OCI-LY7 (cell line): ENCODE results near the gene REG4. TPM values are rescaled to one million over a fixed set of nuclear protein-coding genes. Genes with fewer than 3 reads are reported as not detected.

Source experiments
- BruUV-seq: library from RNA; stranded (reverse); fragments of 400-500 nt; replicated peaks from 2 replicates; lab custom pipeline; 2021; lab: Mats Ljungman, UMichigan
- CTCF ChIA-PET: fragments of 300-600 bp; sonication (Branson Sonifier 250); formaldehyde crosslinking; loops from one replicate; lab custom pipeline; 2022; ENCODE audit warnings: antibody characterized with exemption; ENCODE audit not compliant: unreplicated experiment; lab: Charles Lee
- POLR2A ChIA-PET: fragments of 300-600 bp; sonication (Branson Sonifier 250); formaldehyde crosslinking; loops from one replicate; lab custom pipeline; 2022; ENCODE audit warnings: antibody characterized with exemption; lab: Charles Lee
- DNase-seq: peaks from one replicate; pipeline ENCODE4 v3.0.0-alpha.2; 2015; ENCODE audit warnings: low spot score
- H2AFZ ChIP-seq: fragments of 200-600 bp; sonication (generic), shearing (Covaris generic); 2 replicates; pipeline ENCODE4 v1.6.1; 2014; ENCODE audit warnings: mild to moderate bottlenecking, antibody characterized with exemption, low read length, moderate library complexity
- H3K27ac ChIP-seq: fragments of 200-600 bp; sonication (generic); 2 replicates; pipeline ENCODE4 v1.5.1; 2014; ENCODE audit warnings: mixed run types, low read depth, mild to moderate bottlenecking, moderate library complexity, low read length, inconsistent platforms; ENCODE audit not compliant: poor library complexity, severe bottlenecking
- H3K36me3 ChIP-seq: fragments of 200-600 bp; sonication (generic); 2 replicates; pipeline ENCODE4 v1.6.1; 2014; ENCODE audit warnings: mild to moderate bottlenecking, antibody characterized with exemption, low read length, moderate library complexity, mixed read lengths; ENCODE audit not compliant: insufficient read depth
- H3K4me1 ChIP-seq: fragments of 200-600 bp; sonication (generic); 2 replicates; pipeline ENCODE4 v1.5.1; 2014; ENCODE audit warnings: mild to moderate bottlenecking, low read length; ENCODE audit not compliant: insufficient read depth, poor library complexity, severe bottlenecking
- H3K4me2 ChIP-seq: fragments of 200-600 bp; sonication (generic); 2 replicates; pipeline ENCODE4 v1.6.1; 2014; ENCODE audit warnings: mild to moderate bottlenecking, low read length
- H3K4me3 ChIP-seq: fragments of 200-600 bp; sonication (generic); 2 replicates; pipeline ENCODE4 v1.5.1; 2014; ENCODE audit warnings: mild to moderate bottlenecking, low read depth, low read length; ENCODE audit not compliant: poor library complexity, severe bottlenecking
- H3K79me2 ChIP-seq: fragments of 200-600 bp; sonication (generic); 2 replicates; pipeline ENCODE4 v1.6.1; 2016; ENCODE audit warnings: low read depth, mild to moderate bottlenecking, low read length, moderate library complexity, mixed read lengths; ENCODE audit not compliant: insufficient read depth
- H3K9me2 ChIP-seq: fragments of 200-600 bp; sonication (generic); 2 replicates; pipeline ENCODE4 v1.6.1; 2016; ENCODE audit warnings: mild to moderate bottlenecking, low read length, mixed read lengths; ENCODE audit not compliant: insufficient read depth
- H3K9me3 ChIP-seq: fragments of 200-600 bp; sonication (generic); 2 replicates; pipeline ENCODE4 v1.6.1; 2014; ENCODE audit warnings: mild to moderate bottlenecking, mixed run types, low read length, mixed read lengths
- H4K20me1 ChIP-seq: fragments of 200-600 bp; sonication (generic); 2 replicates; pipeline ENCODE4 v1.6.1; 2014; ENCODE audit warnings: mild to moderate bottlenecking, antibody characterized with exemption, low read length, moderate library complexity, mixed read lengths; ENCODE audit not compliant: insufficient read depth
- EZH2phosphoT487 ChIP-seq: fragments of 200-600 bp; sonication (generic); IDR thresholded peaks from 2 replicates; pipeline ENCODE4 v1.6.1; 2018; ENCODE audit warnings: low read depth, borderline replicate concordance, mild to moderate bottlenecking, mixed run types, antibody characterized with exemption, low read length, moderate library complexity, mixed read lengths
- intact Hi-C: fragments of 100-400 bp; cut with micrococcal nuclease; formaldehyde crosslinking; loops from one replicate; pipeline ENCODE4 v1.10.0; 2022; ENCODE audit not compliant: unreplicated experiment
- total RNA-seq, 2 experiments: library from RNA; depleted of rRNA in 1 of 2; stranded (reverse); fragments of >200 nt in 1 of 2; shearing (Covaris generic) in 1 of 2; gene quantifications; 2 replicates each; pipeline ENCODE4 v1.2.3, GENCODE V29; 2014 to 2022
- TF ChIP-seq, protein P1 (sequence below): fragments of 200-600 bp; sonication (generic); conservative IDR thresholded peaks from 2 replicates; pipeline ENCODE4 v1.5.1; 2014; ENCODE audit warnings: mild to moderate bottlenecking, antibody characterized with exemption, low read length, moderate library complexity, mixed read lengths

The REG4 gene
- total RNA-seq, 2 experiments from 2014 or later, result not detected

DNA sequence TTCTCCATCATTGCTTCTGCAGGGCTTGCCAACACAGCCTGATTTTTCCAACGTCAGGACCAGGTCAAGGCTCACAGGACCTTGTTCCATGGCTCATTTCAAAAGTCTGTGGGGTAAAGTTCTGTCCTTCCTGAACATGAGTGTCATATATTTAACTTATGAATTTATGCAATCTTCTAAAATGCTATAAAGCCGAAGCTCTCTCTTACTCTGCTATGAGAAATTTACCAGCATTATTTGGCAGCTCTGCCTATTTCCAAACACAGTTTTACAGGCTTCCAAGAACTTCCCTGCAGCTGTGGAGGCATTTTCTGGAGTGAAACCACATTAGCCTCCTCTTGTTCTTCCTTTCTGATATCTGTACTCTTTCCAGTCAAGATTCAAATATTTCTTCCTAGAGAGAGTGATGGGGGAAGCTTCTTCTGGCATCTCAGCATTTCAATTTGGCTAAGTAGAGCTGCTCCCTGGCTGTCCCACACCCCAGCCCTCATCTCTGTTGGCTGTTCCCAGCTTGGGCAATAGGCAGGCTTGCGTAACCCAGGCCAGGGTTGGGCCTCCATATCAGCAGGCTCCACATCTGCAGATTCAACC is 27.0 kb downstream of the REG4 start:
- TF ChIP-seq, protein P1, sequence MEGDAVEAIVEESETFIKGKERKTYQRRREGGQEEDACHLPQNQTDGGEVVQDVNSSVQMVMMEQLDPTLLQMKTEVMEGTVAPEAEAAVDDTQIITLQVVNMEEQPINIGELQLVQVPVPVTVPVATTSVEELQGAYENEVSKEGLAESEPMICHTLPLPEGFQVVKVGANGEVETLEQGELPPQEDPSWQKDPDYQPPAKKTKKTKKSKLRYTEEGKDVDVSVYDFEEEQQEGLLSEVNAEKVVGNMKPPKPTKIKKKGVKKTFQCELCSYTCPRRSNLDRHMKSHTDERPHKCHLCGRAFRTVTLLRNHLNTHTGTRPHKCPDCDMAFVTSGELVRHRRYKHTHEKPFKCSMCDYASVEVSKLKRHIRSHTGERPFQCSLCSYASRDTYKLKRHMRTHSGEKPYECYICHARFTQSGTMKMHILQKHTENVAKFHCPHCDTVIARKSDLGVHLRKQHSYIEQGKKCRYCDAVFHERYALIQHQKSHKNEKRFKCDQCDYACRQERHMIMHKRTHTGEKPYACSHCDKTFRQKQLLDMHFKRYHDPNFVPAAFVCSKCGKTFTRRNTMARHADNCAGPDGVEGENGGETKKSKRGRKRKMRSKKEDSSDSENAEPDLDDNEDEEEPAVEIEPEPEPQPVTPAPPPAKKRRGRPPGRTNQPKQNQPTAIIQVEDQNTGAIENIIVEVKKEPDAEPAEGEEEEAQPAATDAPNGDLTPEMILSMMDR, result no peak
- no peak for TF ChIP-seq EZH2phosphoT487
- Histone ChIP-seq H4K20me1 (no peaks in the 10 kb centered on the region), H3K9me3 (no peaks in the 10 kb centered on the region), H3K9me2 (no peaks in the 10 kb centered on the region), H3K4me1 (no peaks in the 10 kb centered on the region), H3K27ac (no peak overlapping the region), H3K4me3 (no peak overlapping the region), H3K4me2 (no peak overlapping the region), H3K79me2 (no peaks in the 10 kb centered on the region), H3K36me3 (no peaks in the 10 kb centered on the region), H2AFZ (no peak overlapping the region)
- BruUV-seq, result no TSS peak
- POLR2A ChIA-PET, result no interaction called here
- intact Hi-C loops, result no loop called here
- no peak for DNase-seq
- CTCF ChIA-PET, result no interaction called here

DNA sequence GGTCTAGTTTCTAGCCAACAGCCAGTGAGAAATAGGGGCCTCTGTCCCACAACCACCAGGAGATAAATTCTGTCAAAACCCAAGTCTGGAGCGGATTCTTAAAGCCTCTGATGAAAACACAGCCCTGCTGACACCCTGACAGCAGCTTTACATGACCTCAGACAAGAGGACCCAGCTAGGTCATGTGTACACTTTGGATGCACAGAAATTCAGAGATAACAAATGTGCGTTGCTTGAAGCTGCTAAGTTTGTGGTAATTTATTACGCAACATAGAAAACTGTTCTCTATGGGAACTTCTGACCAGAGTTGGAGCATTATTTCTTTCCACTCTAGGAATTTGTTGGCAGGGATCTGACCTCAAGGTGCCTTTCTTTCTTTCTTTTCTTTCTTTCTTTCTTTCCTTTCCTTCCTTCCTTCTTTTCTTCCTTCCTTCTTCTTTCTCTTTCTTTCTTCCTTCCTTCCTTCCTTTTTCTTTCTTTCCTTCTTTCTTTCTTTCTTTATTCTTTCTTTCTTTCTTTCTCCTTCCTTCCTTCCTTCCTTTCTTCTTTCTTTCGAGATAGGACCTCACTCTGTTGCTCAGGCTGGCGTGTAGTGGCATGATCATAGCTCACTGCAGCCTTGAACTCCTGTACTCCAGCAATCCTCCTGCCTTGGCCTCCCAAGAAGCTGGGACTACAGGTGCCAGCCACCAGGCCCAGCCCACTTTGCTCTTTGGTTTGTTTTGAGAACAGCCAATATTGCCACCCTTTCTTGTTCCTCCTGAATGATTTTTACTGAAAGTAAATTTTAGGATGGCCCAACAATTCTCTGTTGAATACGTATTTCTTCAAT is 27.7 kb downstream of the REG4 start:
- no peak for DNase-seq
- no peak overlapping the region for H3K27ac ChIP-seq
- H3K4me1 ChIP-seq, result no peaks in the 10 kb centered on the region
- H3K4me2 ChIP-seq, result no peak overlapping the region
- no peaks in the 10 kb centered on the region for H4K20me1 ChIP-seq
- intact Hi-C loops, result no loop called here
- H3K79me2 ChIP-seq, result no peaks in the 10 kb centered on the region
- BruUV-seq, result no TSS peak
- no peaks in the 10 kb centered on the region for H3K36me3 ChIP-seq
- TF ChIP-seq, protein P1, result no peak
- no peak for TF ChIP-seq EZH2phosphoT487
- H2AFZ ChIP-seq, result no peak overlapping the region
- CTCF ChIA-PET, result no interaction called here
- no peaks in the 10 kb centered on the region for H3K9me2 ChIP-seq
- POLR2A ChIA-PET, result no interaction called here
- H3K9me3 ChIP-seq, result no peaks in the 10 kb centered on the region
- H3K4me3 ChIP-seq, result no peak overlapping the region
